GM23338 (cell line): Measurements from ENCODE around the gene GTPBP10. TPM values are rescaled to one million over a fixed set of nuclear protein-coding genes. Genes with fewer than 3 reads are reported as not detected.

Source experiments
- ATAC-seq: fragments of 200-7000 bp; cut with Tn5 transposase; 3 replicates; pipeline ENCODE4 v1.9.1; 2020
- DNase-seq: peaks from one replicate; pipeline ENCODE4 v3.0.0-alpha.2; 2015; ENCODE audit warnings: low spot score
- H2AFZ ChIP-seq: fragments of 200-600 bp; sonication (generic); 2 replicates; pipeline ENCODE4 v1.8.0; 2016; ENCODE audit warnings: antibody characterized with exemption, mild to moderate bottlenecking, moderate library complexity
- H3F3A ChIP-seq: fragments of 200-600 bp; sonication (generic); replicated peaks from 2 replicates; pipeline ENCODE4 v1.8.0; 2017; ENCODE audit warnings: antibody characterized with exemption, mixed run types, low read depth
- H3K27ac ChIP-seq: fragments of 200-600 bp; sonication (generic); 2 replicates; pipeline ENCODE4 v1.6.1; 2016; ENCODE audit warnings: low read depth
- H3K27me3 ChIP-seq: fragments of 200-600 bp; sonication (generic); 2 replicates; pipeline ENCODE4 v1.8.0; 2016; ENCODE audit warnings: mild to moderate bottlenecking, mixed run types, moderate library complexity; ENCODE audit not compliant: insufficient read depth
- H3K36me3 ChIP-seq: fragments of 200-600 bp; sonication (generic); 2 replicates; pipeline ENCODE4 v1.8.0; 2016; ENCODE audit warnings: mild to moderate bottlenecking; ENCODE audit not compliant: insufficient read depth
- H3K4me1 ChIP-seq: fragments of 200-600 bp; sonication (generic); 2 replicates; pipeline ENCODE4 v1.8.0; 2016; ENCODE audit warnings: mild to moderate bottlenecking, moderate library complexity; ENCODE audit not compliant: insufficient read depth
- H3K4me2 ChIP-seq: fragments of 200-600 bp; sonication (generic); 2 replicates; pipeline ENCODE4 v1.7.1; 2017; ENCODE audit warnings: mixed run types
- H3K4me3 ChIP-seq: fragments of 200-600 bp; sonication (generic); 2 replicates; pipeline ENCODE4 v1.6.1; 2016; ENCODE audit warnings: mixed run types
- H3K79me2 ChIP-seq: fragments of 200-600 bp; sonication (generic); replicated peaks from 2 replicates; pipeline ENCODE4 v1.8.0; 2017; ENCODE audit warnings: mild to moderate bottlenecking; ENCODE audit not compliant: insufficient read depth
- H3K9me2 ChIP-seq: fragments of 200-600 bp; sonication (generic); 2 replicates; pipeline ENCODE4 v1.8.0; 2017; ENCODE audit not compliant: insufficient read depth
- H4K20me1 ChIP-seq: fragments of 200-600 bp; sonication (generic); replicated peaks from 2 replicates; pipeline ENCODE4 v1.8.0; 2017; ENCODE audit warnings: mild to moderate bottlenecking; ENCODE audit not compliant: insufficient read depth
- H3K27ac Mint-ChIP-seq: 2 replicates; pipeline ENCODE4 v1.8.0; 2020; ENCODE audit warnings: inconsistent platforms, mild to moderate bottlenecking, moderate library complexity, mixed read lengths
- H3K27me3 Mint-ChIP-seq: 3 replicates; pipeline ENCODE4 v1.8.0; 2022; ENCODE audit warnings: low read depth, mild to moderate bottlenecking, moderate library complexity, mixed read lengths, inconsistent platforms; ENCODE audit not compliant: insufficient read depth, poor library complexity
- H3K36me3 Mint-ChIP-seq: 3 replicates; pipeline ENCODE4 v1.8.0; 2021; ENCODE audit warnings: low read depth, mild to moderate bottlenecking, inconsistent platforms, moderate library complexity, mixed read lengths
- H3K4me1 Mint-ChIP-seq: 3 replicates; pipeline ENCODE4 v1.8.0; 2020; ENCODE audit warnings: mild to moderate bottlenecking, inconsistent platforms, mixed read lengths
- H3K4me3 Mint-ChIP-seq: 3 replicates; pipeline ENCODE4 v1.8.0; 2021; ENCODE audit warnings: moderate library complexity, mild to moderate bottlenecking, inconsistent platforms, mixed read lengths
- H3K9me3 Mint-ChIP-seq: 3 replicates; pipeline ENCODE4 v1.8.0; 2020; ENCODE audit warnings: moderate library complexity, mild to moderate bottlenecking, inconsistent platforms, mixed read lengths
- CREB1 ChIP-seq: fragments of 250-450 bp; sonication (Bioruptor Pico); IDR thresholded peaks from 2 replicates; pipeline ENCODE4 v1.5.0; 2020; ENCODE audit warnings: low read depth, mild to moderate bottlenecking, moderate library complexity
- EZH2 ChIP-seq: fragments of 200-600 bp; sonication (generic); IDR thresholded peaks from one replicate; pipeline ENCODE4 v1.8.0; 2017; ENCODE audit warnings: antibody characterized with exemption, mild to moderate bottlenecking, low read depth; ENCODE audit not compliant: unreplicated experiment
- EZH2phosphoT487 ChIP-seq: fragments of 200-600 bp; sonication (generic); IDR thresholded peaks from one replicate; pipeline ENCODE4 v1.8.1; 2018; ENCODE audit warnings: antibody characterized with exemption; ENCODE audit not compliant: unreplicated experiment
- NANOG ChIP-seq: IDR thresholded peaks from 2 replicates; pipeline ENCODE4 v1.6.1; 2016; ENCODE audit warnings: antibody characterized with exemption, borderline replicate concordance
- POLR2AphosphoS5 ChIP-seq: IDR thresholded peaks from 2 replicates; pipeline ENCODE4 v1.6.1; 2016; ENCODE audit warnings: antibody characterized with exemption, low read depth
- STAT1 ChIP-seq: IDR thresholded peaks from one replicate; pipeline ENCODE4 v1.6.1; 2016; ENCODE audit warnings: antibody characterized with exemption; ENCODE audit not compliant: unreplicated experiment
- ZNF114 ChIP-seq: fragments of 250-450 bp; sonication (Bioruptor Pico); IDR thresholded peaks from 2 replicates; pipeline ENCODE4 v1.5.0; 2020; ENCODE audit warnings: mild to moderate bottlenecking, moderate library complexity
- ZNF331 ChIP-seq: fragments of 250-450 bp; sonication (Bioruptor Pico); IDR thresholded peaks from 2 replicates; pipeline ENCODE4 v1.5.0; 2020; ENCODE audit warnings: low read depth, mild to moderate bottlenecking, moderate library complexity
- polyA plus RNA-seq: library from polyadenylated mRNA; unstranded; fragments of >200 nt; fragmentation: Nextera tagmentation; extraction: Ambion mirVana; gene quantifications from 2 replicates; pipeline ENCODE4 v1.2.1, GENCODE V29; 2016
- total RNA-seq: library from RNA; depleted of rRNA; stranded (reverse); fragments of >200 nt; shearing (Covaris generic); gene quantifications from 2 replicates; pipeline ENCODE4 v1.2.3, GENCODE V29; 2014
- TF ChIP-seq, protein P1 (sequence below): IDR thresholded peaks from one replicate; pipeline ENCODE4 v1.6.1; 2018; ENCODE audit warnings: antibody characterized with exemption; ENCODE audit not compliant: unreplicated experiment
- TF ChIP-seq, protein P2 (sequence below), 2 experiments: fragments of 200-600 bp in 1 of 2; sonication (generic) in 1 of 2; conservative IDR thresholded peaks; 2 replicates each; pipeline versions ENCODE4 v1.5.1 to v1.6.1; 2016 to 2017; ENCODE audit warnings: antibody characterized with exemption in 2 of 2, low read depth in 2 of 2, mild to moderate bottlenecking in 2 of 2, moderate library complexity in 1 of 2
- TF ChIP-seq, protein P3 (sequence below): fragments of 250-450 bp; sonication (Bioruptor Pico); IDR thresholded peaks from 2 replicates; pipeline ENCODE4 v1.5.0; 2020; ENCODE audit warnings: mild to moderate bottlenecking, moderate library complexity

GTPBP10 gene
- total and polyA plus RNA-seq, 2 experiments from 2014 or later, result 15.1 to 23.0 TPM

DNA sequence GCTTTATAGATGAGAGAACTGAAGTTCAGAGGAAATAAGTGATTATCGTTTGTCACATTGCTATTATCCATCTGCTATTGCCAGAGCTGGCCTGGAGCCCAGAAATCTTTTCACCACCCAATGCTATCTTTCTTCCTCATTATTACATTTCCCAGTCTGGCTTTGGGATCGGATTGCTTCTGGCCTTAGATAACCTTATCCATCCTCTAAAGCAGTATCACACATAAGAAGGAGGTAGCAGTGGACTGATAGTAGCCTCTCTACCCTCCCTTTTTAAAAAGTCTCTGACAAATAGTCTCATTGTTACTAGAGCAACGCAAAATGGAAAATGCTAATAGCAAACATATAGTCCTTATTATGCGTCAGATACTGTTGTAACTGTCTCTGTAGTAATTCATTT, 55.5 kb downstream of the GTPBP10 start (continued):
- TF ChIP-seq, protein P1, sequence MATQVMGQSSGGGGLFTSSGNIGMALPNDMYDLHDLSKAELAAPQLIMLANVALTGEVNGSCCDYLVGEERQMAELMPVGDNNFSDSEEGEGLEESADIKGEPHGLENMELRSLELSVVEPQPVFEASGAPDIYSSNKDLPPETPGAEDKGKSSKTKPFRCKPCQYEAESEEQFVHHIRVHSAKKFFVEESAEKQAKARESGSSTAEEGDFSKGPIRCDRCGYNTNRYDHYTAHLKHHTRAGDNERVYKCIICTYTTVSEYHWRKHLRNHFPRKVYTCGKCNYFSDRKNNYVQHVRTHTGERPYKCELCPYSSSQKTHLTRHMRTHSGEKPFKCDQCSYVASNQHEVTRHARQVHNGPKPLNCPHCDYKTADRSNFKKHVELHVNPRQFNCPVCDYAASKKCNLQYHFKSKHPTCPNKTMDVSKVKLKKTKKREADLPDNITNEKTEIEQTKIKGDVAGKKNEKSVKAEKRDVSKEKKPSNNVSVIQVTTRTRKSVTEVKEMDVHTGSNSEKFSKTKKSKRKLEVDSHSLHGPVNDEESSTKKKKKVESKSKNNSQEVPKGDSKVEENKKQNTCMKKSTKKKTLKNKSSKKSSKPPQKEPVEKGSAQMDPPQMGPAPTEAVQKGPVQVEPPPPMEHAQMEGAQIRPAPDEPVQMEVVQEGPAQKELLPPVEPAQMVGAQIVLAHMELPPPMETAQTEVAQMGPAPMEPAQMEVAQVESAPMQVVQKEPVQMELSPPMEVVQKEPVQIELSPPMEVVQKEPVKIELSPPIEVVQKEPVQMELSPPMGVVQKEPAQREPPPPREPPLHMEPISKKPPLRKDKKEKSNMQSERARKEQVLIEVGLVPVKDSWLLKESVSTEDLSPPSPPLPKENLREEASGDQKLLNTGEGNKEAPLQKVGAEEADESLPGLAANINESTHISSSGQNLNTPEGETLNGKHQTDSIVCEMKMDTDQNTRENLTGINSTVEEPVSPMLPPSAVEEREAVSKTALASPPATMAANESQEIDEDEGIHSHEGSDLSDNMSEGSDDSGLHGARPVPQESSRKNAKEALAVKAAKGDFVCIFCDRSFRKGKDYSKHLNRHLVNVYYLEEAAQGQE, result no peak
- TF ChIP-seq CREB1 (CRISPR knock-in tag) (no peak), POLR2AphosphoS5 (no peak), EZH2 (no peak), ZNF331 (no peak), ZNF114 (no peak), NANOG (no peak), EZH2phosphoT487 (no peak), STAT1 (no peak)
- TF ChIP-seq, protein P2, sequence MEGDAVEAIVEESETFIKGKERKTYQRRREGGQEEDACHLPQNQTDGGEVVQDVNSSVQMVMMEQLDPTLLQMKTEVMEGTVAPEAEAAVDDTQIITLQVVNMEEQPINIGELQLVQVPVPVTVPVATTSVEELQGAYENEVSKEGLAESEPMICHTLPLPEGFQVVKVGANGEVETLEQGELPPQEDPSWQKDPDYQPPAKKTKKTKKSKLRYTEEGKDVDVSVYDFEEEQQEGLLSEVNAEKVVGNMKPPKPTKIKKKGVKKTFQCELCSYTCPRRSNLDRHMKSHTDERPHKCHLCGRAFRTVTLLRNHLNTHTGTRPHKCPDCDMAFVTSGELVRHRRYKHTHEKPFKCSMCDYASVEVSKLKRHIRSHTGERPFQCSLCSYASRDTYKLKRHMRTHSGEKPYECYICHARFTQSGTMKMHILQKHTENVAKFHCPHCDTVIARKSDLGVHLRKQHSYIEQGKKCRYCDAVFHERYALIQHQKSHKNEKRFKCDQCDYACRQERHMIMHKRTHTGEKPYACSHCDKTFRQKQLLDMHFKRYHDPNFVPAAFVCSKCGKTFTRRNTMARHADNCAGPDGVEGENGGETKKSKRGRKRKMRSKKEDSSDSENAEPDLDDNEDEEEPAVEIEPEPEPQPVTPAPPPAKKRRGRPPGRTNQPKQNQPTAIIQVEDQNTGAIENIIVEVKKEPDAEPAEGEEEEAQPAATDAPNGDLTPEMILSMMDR (conservative IDR thresholded peaks at IDR 0.05; ENCODE audit: low read depth in 2 of 2), result no peak

DNA sequence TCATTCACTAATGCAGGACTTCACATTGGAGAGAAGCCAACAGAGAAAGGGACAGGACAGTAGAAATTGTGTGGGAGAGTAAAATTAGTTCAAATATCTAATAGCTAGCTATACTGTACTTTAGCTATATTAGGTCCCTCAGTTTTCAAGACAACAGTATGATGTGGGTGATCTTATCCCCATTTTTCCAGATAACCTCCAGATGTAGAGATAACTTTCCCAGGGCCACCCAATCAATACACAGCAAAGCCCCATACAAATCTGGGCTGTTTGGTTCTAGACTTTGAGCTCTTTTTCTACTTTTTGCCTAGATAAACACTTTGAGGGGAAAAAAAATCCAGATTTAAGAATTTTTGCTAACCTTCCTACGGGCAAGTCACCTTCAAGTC, 56.3 kb downstream of the GTPBP10 start:
- Histone ChIP-seq H3K4me3 (peak overlapping the region; percentile 59), H3K4me2 (peak overlapping the region; percentile 74), H2AFZ (peak overlapping the region; percentile 91), H3K36me3 (peaks cover 6% of the 10 kb centered on the region; the same call in 1 of the 2 replicates), H3K79me2 (peaks cover 23% of the 10 kb centered on the region), H3K27ac (no peak overlapping the region), H3K9me2 (no peaks in the 10 kb centered on the region), H4K20me1 (no peaks in the 10 kb centered on the region), H3K27me3 (peaks cover 3% of the 10 kb centered on the region; the same call in 1 of the 2 replicates), H3F3A (no peaks in the 10 kb centered on the region), H3K4me1 (no peaks in the 10 kb centered on the region)
- DNase-seq, result no peak
- Mint-ChIP-seq H3K27ac (no peak overlapping the region), H3K27me3 (no peaks in the 10 kb centered on the region), H3K4me3 (peak overlapping the region; percentile 95), H3K9me3 (peaks cover 6% of the 10 kb centered on the region; the same call in 2 of the 3 replicates), H3K36me3 (peaks cover 22% of the 10 kb centered on the region), H3K4me1 (peaks cover 5% of the 10 kb centered on the region)
- ATAC-seq, result no peak
- no peak for TF ChIP-seq EZH2
- no peak for TF ChIP-seq ZNF114
- TF ChIP-seq, protein P3, sequence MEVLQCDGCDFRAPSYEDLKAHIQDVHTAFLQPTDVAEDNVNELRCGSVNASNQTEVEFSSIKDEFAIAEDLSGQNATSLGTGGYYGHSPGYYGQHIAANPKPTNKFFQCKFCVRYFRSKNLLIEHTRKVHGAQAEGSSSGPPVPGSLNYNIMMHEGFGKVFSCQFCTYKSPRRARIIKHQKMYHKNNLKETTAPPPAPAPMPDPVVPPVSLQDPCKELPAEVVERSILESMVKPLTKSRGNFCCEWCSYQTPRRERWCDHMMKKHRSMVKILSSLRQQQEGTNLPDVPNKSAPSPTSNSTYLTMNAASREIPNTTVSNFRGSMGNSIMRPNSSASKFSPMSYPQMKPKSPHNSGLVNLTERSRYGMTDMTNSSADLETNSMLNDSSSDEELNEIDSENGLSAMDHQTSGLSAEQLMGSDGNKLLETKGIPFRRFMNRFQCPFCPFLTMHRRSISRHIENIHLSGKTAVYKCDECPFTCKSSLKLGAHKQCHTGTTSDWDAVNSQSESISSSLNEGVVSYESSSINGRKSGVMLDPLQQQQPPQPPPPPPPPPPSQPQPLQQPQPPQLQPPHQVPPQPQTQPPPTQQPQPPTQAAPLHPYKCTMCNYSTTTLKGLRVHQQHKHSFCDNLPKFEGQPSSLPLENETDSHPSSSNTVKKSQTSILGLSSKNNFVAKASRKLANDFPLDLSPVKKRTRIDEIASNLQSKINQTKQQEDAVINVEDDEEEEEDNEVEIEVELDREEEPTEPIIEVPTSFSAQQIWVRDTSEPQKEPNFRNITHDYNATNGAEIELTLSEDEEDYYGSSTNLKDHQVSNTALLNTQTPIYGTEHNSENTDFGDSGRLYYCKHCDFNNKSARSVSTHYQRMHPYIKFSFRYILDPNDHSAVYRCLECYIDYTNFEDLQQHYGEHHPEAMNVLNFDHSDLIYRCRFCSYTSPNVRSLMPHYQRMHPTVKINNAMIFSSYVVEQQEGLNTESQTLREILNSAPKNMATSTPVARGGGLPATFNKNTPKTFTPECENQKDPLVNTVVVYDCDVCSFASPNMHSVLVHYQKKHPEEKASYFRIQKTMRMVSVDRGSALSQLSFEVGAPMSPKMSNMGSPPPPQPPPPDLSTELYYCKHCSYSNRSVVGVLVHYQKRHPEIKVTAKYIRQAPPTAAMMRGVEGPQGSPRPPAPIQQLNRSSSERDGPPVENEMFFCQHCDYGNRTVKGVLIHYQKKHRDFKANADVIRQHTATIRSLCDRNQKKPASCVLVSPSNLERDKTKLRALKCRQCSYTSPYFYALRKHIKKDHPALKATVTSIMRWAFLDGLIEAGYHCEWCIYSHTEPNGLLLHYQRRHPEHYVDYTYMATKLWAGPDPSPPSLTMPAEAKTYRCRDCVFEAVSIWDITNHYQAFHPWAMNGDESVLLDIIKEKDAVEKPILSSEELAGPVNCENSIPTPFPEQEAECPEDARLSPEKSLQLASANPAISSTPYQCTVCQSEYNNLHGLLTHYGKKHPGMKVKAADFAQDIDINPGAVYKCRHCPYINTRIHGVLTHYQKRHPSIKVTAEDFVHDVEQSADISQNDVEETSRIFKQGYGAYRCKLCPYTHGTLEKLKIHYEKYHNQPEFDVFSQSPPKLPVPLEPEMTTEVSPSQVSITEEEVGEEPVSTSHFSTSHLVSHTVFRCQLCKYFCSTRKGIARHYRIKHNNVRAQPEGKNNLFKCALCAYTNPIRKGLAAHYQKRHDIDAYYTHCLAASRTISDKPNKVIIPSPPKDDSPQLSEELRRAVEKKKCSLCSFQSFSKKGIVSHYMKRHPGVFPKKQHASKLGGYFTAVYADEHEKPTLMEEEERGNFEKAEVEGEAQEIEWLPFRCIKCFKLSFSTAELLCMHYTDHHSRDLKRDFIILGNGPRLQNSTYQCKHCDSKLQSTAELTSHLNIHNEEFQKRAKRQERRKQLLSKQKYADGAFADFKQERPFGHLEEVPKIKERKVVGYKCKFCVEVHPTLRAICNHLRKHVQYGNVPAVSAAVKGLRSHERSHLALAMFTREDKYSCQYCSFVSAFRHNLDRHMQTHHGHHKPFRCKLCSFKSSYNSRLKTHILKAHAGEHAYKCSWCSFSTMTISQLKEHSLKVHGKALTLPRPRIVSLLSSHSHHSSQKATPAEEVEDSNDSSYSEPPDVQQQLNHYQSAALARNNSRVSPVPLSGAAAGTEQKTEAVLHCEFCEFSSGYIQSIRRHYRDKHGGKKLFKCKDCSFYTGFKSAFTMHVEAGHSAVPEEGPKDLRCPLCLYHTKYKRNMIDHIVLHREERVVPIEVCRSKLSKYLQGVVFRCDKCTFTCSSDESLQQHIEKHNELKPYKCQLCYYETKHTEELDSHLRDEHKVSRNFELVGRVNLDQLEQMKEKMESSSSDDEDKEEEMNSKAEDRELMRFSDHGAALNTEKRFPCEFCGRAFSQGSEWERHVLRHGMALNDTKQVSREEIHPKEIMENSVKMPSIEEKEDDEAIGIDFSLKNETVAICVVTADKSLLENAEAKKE (CRISPR knock-in tag), result no peak
- no peak for TF ChIP-seq CREB1 (CRISPR knock-in tag)
- TF ChIP-seq ZNF331, result no peak
- TF ChIP-seq EZH2phosphoT487, result no peak
